Measurements from ENCODE around the gene CX3CL1.
"Not testable (repeated sequence)": the region's sequence is repeated elsewhere in the genome, so short reads cannot be mapped to it uniquely, and the experiment has no call there.

CX3CL1 gene

DNA sequence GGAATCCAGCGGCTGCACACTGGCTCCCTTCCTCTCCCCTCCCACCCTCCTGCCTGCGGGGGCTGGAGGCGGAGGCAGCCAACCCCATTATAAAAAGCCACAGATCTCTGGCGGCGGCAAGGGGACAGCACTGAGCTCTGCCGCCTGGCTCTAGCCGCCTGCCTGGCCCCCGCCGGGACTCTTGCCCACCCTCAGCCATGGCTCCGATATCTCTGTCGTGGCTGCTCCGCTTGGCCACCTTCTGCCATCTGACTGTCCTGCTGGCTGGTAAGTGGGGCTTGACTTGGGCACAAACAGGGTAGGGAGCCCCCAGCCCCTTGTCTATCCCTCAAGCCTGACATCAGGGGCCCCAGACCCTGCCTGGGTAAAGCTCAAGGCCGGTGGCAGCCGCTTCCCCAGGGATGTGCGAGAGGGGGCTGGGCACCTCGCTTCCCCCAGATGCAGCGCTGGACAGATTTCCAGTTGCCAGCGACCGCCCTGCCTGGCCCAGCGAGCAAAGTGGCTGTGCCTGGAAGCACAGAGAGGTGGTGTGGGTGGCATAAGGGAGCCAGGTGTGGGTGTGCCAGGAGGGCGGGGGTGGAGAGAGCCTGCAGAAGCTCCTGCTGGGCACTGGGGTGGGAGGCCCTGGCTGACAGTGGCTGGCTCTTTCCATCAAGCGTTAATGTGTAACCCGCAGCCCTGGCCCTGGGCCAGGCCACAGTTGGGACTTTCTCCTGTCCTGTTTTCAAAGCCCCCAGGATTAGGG lies at the start of gene CX3CL1:
TSS of gene CX3CL1 (plus strand) at position 119 of the 745 bp plus-strand sequence. CDS start at position 198, 79 bp downstream.
- DNase-seq (ENCODE audit: low spot score), result peak; percentile 90
- FAIRE-seq, result no peak

DNA sequence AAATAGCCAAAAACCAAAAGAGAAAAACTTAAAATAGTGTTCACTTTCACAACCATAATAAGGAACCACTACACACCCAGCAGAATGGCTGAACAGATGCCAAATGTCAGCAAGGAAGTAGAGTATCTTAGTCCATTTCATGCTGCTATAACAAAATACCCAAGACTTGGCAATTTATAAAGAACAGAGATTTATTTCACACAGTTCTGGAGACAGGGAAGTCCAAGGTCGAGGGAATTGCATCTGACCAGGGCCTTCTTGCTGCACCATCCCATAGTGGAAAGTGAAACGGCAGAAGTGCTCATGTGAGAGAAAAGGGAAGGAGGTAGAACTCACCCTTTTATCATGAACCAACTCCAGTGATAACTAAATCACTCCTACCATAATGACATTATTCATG lies 47.5 kb upstream of the CX3CL1 start:
- FAIRE-seq (no peak), DNase-seq (ENCODE audit: low spot score) (no peak)

DNA sequence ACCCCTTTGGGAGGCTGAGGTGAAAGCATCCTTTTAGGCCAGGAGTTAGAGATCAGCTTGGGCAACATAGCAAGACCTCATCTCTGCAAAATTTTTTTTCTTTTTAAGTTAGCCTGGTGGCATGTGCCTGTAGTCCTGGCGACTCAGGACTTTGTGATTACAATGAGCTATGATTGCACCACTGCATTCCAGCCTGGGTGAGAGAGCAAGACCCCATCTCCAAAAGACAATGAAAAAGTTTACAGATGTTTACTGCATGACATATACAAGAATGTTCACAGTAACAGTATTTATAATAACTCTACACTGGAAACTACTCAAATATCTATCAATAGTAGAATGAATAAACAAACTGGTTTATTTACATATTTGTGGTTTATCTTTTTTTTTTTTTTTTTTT lies 46.8 kb upstream of the CX3CL1 start:
- no peak for FAIRE-seq
- DNase-seq (ENCODE audit: low spot score), result no peak

DNA sequence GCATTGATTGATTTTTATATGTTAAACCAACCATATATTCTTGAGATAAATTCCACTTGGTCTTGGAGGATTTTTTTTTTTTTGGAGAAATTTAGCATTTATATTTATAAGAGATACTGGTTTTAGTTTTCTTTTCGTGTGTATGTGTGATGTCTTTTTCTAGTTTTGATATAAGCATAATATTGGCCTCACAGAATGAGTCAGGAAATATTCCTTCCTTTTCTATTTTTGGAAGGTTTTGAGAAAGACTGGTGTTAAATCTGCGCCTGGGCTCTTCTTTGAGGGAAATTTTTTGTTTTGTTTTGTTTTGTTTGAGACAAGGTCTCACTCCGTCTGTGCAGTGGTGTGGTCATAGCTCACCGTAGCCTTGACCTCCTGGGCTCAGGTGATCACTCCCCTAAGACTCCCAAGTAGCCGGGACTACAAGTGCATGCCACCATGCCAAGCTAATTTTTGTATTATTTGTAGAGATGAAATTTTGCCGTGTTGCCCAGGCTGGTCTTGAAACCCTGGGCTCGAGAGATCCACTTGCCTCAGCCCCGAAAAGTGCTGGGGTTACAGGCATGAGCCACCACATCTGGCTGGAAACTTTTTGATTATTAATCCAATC lies 42.5 kb upstream of the CX3CL1 start:
- DNase-seq (ENCODE audit: low spot score) (no peak), FAIRE-seq (no peak)

DNA sequence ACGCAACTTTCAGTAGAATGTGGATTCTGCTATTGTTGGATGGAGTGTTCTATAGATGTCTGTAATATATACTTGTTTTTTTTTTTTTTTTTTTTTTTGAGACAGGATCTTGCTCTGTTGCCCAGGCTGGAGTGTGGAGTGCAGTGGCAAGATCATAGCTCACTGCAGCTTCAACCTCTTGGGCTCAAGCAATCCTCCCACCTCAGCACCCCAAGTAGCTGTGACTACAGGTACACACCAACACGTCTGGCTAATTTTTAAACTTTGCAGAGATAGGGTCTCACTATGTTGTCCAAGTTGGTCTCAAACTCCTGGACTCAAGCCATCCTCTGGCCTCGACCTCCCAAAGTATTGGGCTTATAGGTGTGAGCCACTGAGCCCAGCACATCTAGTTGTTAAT lies 40.9 kb upstream of the CX3CL1 start:
- FAIRE-seq, result no peak
- DNase-seq (ENCODE audit: low spot score), result no peak

DNA sequence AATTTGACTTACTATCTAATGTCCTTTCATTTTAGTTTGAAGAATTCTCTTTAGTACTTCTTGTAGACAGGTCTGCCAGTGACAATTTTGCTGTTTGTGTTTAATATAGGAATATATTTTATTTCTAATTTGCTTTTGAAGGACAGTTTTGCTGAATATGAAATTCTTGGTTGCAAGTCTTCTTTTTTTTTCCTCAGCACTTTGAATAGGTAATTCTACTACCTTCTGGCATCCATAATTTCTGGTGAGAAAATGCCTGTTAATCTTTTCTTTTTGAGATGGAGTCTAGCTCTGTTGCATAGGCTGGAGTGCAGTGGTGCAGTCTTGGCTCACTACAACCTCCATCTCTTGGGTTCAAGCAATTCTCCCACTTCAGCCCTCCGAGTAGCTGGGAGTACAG lies 38.9 kb upstream of the CX3CL1 start:
- DNase-seq (ENCODE audit: low spot score) (no peak), FAIRE-seq (no peak)

DNA sequence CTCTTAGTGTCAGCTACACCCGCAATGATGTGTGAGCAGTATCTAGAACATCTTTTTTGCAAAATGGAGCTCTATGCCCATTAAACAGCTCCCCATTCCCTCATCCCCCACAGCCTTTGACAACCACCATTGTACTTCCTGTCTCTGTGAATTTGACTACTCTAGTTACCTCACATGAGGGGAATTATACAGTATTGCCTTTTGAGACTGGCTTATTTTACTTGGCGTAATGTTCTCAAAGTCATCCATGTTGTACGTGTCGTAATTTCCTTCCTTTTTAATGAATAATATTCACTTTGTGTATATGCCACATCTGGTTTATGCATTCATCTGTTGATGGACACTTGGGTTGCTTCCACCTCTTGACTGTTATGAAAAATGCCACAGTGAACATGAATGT lies 36.9 kb upstream of the CX3CL1 start:
- FAIRE-seq, result no peak
- DNase-seq (ENCODE audit: low spot score), result no peak

DNA sequence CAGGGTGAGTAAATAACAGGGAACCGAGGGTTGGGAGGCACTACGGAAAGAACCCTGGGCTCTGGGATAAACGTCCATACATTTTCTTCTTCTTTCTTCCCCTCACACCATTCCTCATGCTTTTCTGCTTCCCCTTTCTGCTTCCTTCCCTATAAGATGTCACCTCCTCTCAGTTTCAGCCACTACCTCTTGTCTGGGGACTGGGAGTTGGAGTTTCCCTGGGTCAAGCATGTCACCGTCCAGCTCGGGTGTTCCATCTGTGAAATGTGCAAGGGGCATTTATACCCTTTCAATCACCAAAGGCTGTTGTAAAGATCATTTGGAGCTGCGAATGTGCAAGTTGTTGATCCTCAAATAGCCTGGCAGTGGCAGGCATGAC lies 31.2 kb upstream of the CX3CL1 start:
- no peak for FAIRE-seq

DNA sequence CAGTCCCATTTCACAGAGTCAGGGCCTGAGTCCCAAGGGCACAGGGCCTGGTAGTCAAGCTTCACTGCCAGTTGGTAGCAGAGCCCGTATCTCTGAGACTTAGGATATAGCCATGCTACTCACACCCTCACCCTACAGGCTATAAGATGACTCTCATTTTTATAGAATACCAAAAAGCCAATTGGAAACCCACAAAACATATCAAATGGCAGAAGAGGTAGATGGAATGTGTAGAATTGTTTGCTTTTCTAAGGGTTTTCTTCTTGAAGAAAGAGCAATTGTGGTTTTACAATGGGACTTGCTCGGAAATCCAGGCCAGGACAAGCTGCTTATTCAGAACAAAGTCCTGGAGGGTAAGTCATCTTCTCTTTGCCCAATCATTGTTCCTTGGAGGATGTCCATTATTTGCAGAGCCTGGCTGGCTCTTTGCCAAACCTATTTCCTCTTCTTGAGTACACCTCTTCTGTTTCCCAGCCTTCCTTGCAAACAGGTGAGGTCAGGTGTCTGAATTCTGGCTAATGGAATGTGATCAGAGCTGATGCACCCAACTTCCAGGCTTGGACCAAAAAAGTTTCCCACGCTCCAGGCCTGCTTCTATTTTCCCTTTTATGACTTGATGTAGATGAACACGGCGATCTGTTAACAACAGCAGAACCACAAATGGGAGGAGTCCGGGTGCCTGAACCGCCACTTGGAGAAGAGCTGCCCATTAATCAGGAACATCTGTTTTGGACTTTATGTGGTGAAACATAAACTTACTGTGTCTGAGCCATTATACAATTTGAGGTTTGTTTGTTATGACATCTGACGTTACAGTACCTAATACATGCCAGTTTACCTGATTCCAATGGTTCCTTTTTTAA lies 30.6 kb upstream of the CX3CL1 start:
- DNase-seq (ENCODE audit: low spot score), result peak; percentile 71
- no peak for FAIRE-seq

More for the DNA sequence above, 31.2 kb upstream of the CX3CL1 start:
- DNase-seq (ENCODE audit: low spot score), result no peak

DNA sequence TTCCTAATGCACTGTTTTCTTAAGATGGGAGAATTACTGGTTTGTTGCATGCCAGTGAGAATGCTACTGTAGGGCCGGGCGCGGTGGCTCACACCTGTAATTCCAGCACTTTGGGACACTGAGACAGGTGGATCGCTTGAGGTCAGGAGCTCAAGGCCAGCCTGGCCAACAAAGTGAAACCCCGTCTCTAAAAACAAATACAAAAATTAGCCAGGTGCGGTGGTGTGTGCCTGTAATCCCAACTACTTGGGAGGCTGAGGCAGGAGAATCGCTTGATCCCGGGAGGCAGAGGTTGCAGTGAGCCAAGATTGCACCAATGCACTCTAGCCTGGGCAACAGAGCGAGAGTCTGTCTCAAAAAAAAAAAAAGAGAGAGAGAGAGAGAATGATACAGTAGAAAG lies 29.7 kb upstream of the CX3CL1 start:
- not testable (repeated sequence) for FAIRE-seq; DNase-seq (ENCODE audit: low spot score)

DNA sequence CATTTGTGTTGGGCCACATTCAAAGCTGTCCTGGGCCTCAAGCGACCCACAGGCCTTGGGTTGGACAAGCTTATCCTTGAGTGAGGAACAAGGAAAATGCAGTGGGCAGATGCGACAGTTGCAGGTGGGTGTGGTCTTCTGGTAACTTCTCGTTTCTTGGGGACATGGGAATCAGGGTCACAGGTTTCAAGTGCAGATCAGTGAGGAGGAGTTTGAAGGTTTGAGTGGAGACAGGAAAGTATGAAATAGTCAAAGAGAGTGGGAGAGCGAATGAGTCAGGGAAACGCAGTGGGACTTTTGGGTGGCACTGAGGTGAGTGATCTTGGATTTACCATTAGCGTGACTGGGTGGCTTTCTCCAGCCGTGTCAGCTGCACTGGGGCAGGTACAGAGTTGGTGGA lies 29.1 kb upstream of the CX3CL1 start:
- FAIRE-seq (no peak), DNase-seq (ENCODE audit: low spot score) (no peak)

DNA sequence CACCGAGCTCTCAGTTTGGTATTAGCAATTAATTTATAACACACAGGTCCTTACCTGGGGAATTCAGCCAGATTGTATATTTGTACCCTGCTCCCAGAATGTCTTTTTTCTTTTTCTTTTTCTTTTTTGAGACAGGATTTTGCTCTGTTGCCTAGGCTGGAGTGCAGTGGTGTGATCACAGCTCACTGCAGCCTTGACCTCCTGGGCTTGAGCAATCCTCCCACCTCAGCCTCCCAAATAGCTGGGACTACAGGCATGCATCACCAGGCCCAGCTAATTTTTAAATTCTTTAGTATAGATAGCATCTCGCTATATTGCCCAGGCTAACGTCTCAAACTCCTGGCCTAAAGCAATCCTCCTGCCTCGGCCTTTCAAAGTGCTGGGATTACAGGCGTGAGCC lies 28.2 kb upstream of the CX3CL1 start:
- not testable (repeated sequence) for FAIRE-seq; DNase-seq (ENCODE audit: low spot score)

DNA sequence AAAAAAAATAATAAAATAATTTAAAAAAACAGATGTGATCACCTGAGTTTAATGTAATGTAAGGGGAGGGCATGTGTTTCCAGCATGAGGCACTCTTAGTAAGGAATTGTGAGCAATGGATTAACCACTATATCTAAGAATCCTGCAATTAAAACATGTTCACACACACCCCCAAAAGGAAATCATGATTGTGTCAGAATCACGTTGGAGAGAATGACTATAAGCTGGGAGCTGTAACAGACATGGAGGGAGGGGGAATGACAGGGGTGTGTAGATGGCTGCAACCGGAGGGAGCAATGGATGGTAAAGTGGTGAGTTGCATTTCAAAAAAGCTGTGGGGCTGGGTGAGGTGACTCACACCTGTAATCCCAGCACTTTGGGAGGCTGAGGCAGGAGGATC lies 27.3 kb upstream of the CX3CL1 start:
- DNase-seq (ENCODE audit: low spot score), result no peak

DNA sequence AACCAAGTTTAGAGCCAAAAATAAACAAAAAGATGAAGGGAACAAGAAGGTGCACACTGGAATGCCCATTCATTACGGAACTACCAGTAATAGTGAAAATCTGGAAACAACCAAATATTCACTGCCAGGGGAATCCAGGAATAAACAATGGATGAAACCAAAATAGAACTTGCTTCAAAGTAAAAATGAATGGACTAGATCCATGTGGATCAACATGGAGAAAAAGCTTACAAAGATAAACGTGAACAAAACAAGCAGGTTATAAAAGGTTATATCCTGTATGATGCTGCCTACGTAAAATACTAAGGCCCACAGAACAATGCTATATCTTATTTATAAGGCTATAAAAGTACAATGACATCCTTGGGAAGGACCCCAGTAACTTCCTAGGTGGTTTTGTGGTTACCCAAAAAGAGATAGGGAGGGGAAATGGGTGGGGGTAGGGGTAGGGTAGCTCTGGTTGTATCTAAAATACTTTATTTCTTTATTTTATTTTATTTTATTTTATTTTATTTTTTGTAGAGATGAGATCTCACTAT lies 26.6 kb upstream of the CX3CL1 start:
- DNase-seq (ENCODE audit: low spot score) (no peak), FAIRE-seq (no peak)

More for the DNA sequence above, 27.3 kb upstream of the CX3CL1 start:
- no peak for FAIRE-seq

DNA sequence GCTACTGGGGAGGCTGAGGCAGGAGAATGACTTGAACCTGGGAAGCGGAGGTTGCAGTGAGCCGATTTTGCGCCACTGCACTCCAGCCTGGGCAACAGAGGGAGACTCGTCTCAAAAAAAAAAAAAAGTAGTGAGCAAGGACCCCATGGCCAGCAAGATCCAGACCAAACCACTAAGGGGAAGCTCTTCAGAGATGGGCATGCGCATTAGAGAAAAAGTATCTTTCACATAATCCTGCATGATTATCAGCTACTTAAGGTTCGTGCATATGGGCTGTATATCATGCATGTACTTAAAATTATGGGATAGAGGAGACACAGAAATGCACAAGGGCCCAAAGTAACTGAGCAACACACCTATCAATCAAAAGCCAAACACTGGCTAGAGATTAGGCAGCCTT lies 24.4 kb upstream of the CX3CL1 start:
- no peak for FAIRE-seq
- DNase-seq (ENCODE audit: low spot score), result no peak

DNA sequence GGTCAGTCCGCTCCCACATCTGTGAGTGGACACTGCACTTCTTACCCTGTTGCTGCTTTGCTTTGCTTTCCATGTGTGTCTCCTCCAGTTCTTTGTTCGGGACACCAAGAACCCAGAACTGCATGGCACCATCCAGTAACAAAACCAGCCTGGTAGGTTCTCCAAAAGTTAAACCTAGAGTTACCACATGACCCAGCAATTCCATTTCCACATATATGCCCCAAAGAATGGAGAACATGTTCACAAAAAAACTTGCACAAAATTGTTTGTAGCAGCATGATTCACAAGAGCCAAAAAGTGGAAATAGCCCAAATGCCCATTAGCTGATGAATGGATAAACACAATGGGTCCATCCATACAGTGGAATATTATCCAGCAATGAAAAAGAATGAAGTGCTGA lies 24.0 kb upstream of the CX3CL1 start:
- DNase-seq (ENCODE audit: low spot score) (no peak), FAIRE-seq (no peak)

DNA sequence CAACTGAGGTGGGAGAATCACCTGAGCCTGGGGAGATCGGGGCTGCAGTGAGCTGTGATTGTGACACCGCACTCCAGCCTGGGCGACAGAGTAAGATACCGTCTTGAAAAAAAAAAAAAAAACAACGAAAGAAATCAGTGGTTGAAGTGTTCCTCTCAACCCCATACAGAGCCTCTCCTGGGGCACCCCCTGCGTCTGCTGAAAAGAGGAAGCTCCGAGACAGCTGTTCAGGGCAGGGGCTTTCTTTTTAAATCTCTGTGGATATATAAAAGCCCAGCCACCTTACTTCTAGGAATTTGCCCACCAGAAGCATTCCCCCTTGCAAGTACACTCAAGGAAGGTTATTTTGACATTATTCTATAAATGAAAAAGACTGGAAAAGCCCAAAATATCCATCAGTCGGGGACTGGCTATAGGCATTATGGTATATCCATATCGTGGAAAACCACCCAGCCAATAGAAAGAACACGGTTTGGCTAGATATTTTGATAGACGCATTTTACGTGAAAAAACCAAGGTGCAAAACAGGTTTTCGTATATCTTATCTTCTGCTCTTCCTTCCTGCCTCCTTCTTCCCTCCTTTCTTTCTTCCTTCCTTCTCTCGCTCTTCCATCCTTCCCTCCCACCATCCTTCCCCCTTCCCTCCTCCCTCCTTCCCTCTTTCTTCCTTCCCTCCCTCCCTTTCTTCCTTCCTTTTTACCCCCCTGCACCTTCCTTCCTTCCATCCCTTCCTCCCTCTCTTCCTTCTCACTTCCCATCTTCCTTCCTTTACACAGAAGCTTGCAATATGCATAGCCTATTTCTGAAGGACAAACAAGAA lies 22.9 kb upstream of the CX3CL1 start:
- FAIRE-seq (no peak), DNase-seq (ENCODE audit: low spot score) (no peak)

DNA sequence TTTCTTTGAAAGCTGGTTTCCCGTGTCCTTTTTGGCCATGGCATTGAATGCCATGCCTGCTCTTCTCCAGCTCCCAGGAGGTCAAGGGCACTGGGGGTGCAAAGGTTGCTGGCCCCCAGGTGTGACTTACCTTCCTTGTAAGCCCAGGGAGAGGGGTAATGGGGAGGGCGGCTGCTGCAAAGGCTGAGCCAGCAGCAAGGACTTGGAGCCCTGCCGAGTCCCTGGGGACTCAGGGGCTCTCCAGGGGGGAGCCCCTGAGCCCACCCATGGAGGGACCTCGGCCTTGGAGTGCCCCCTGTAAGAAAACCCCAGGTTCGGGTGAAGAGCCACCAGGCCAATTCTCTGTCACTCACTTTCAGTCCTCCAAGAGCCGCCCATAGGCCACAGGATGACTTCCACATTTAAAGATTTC lies 19.6 kb upstream of the CX3CL1 start:
- DNase-seq (ENCODE audit: low spot score), result no peak

DNA sequence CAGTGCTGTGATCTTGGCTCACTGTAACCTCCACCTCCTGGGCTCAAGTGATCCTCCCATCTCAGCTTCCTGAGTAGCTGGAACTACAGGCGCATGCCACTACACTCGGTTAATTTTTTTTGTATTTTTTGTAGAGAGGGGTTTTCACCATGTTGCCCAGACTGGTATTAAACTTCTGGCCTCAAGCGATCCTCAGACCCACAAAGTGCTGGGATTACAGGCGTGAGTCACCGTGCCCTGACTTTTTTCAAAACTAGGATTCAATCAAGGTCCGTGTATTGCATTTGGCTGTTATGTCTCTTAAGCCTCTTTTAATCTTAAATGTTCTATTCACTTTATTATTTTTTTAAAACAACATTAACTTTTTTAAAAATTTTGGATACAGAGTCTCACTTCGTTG lies 18.0 kb upstream of the CX3CL1 start:
- no peak for FAIRE-seq
- DNase-seq (ENCODE audit: low spot score), result no peak

More for the DNA sequence above, 19.6 kb upstream of the CX3CL1 start:
- FAIRE-seq, result no peak

DNA sequence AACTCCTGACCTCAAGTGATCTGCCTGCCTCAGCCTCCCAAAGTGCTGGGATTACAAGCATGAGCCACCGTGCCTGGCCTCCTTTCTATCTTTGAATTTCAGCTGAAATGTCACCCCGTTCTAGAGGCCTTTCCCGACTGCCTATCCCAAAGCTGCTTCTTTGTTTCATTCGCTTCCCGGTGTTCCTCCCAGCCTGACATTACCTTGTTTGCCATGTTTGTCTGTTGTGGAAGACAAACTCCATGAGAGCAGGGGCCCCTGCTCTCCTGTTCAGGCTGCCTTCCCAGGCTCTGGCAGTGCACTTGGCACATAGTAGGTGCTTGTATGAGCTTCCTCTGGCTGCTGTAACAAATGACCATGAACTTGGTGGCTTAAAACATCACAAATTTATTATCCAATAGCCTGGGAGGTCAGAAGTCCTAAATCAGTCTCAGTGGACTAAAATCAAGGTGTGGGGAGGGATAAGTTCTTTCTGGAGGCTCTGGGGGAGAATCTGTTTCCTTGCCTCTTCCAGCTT lies 16.3 kb upstream of the CX3CL1 start:
- no peak for FAIRE-seq
- DNase-seq (ENCODE audit: low spot score), result no peak

DNA sequence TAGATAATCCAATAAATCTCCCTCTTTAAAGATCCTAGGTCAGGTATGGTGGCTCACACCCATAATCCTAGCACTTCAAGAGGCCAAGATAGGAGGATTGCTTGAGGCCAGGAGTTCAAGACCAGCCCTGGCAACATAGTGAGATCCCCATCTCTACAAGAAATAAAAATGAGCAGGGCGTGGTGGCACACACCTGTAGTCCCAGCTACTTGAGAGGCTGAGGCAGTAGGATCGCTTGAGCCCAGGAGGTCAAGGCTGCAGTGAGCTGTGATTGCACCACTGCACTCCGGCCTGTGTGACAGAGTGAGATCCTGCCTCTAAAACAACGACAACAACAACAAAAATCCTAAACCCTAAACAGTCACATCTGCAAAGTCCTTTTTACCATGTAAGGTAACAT lies 15.7 kb upstream of the CX3CL1 start:
- no peak for DNase-seq (ENCODE audit: low spot score)
- no peak for FAIRE-seq

All from urothelium cell line (cell line).